Uterus (tissue), 4 donors: Measurements from ENCODE around the gene LIMS2. TPM values are rescaled to one million over a fixed set of nuclear protein-coding genes. Genes with fewer than 3 reads are reported as not detected.

ENCODE experiments used
- DNase-seq, 2 donors: peaks; one replicate each; pipeline ENCODE4 v3.0.0-alpha.2; 2019 to 2020
- H3K27ac ChIP-seq, 2 donors: fragments of 200-600 bp; sonication (generic); 1 replicate in 1 of 2; 2 replicates in 1 of 2; pipeline ENCODE4 v1.5.1; 2016 to 2018
- H3K27me3 ChIP-seq, 2 donors: fragments of 200-600 bp; sonication (generic); one replicate each; pipeline ENCODE4 v1.5.1; 2018 to 2019; ENCODE audit warnings: control low read depth in 1 of 2
- H3K36me3 ChIP-seq, 2 donors: fragments of 200-600 bp; sonication (generic); one replicate each; pipeline ENCODE4 v1.5.1; 2019; ENCODE audit warnings: control low read depth in 1 of 2
- H3K4me1 ChIP-seq, 2 donors: fragments of 200-600 bp; sonication (generic); one replicate each; pipeline ENCODE4 v1.5.1; 2018 to 2019; ENCODE audit warnings: control low read depth in 1 of 2
- H3K4me3 ChIP-seq, 2 donors: fragments of 200-600 bp; sonication (generic); 1 replicate in 1 of 2; 2 replicates in 1 of 2; pipeline ENCODE4 v1.5.1; 2018 to 2019; ENCODE audit warnings: mild to moderate bottlenecking in 1 of 2
- H3K9me3 ChIP-seq, 2 donors: fragments of 200-600 bp; sonication (generic); one replicate each; pipeline ENCODE4 v1.5.1; 2019; ENCODE audit warnings: control low read depth in 1 of 2
- POLR2A ChIP-seq, 2 donors: fragments of 450-650 bp; IDR thresholded peaks; one replicate each; pipeline ENCODE4 v1.6.1; 2016; ENCODE audit warnings: antibody characterized with exemption in 2 of 2, mild to moderate bottlenecking in 1 of 2, moderate library complexity in 1 of 2
- intact Hi-C: fragments of 100-400 bp; cut with DNase I; formaldehyde crosslinking; loops from one replicate; pipeline ENCODE4 v1.15.1; 2023; ENCODE audit warnings: low total_unique reads
- total RNA-seq, 4 donors: library from RNA; depleted of rRNA in 3 of 4; stranded (reverse); fragments of >200 nt in 3 of 4; gene quantifications; one replicate each; pipeline versions ENCODE4 v1.1.0 to v1.2.4, GENCODE V29; 2014 to 2023
- TF ChIP-seq, protein P1 (sequence below), 4 experiments: fragments of 200-600 bp in 2 of 4; fragments of 450-650 bp in 2 of 4; sonication (generic) in 2 of 4; IDR thresholded peaks; one replicate each; pipeline ENCODE4 v1.5.1; 2016 to 2019; ENCODE audit warnings: antibody characterized with exemption in 4 of 4, mild to moderate bottlenecking in 2 of 4, moderate library complexity in 1 of 4
- donor health status: DM: yes; HTN: yes; CAD: no.

Gene LIMS2
- total RNA-seq, 4 donors from 2014 or later: 15.8 to 298 (median 66.2) TPM

DNA sequence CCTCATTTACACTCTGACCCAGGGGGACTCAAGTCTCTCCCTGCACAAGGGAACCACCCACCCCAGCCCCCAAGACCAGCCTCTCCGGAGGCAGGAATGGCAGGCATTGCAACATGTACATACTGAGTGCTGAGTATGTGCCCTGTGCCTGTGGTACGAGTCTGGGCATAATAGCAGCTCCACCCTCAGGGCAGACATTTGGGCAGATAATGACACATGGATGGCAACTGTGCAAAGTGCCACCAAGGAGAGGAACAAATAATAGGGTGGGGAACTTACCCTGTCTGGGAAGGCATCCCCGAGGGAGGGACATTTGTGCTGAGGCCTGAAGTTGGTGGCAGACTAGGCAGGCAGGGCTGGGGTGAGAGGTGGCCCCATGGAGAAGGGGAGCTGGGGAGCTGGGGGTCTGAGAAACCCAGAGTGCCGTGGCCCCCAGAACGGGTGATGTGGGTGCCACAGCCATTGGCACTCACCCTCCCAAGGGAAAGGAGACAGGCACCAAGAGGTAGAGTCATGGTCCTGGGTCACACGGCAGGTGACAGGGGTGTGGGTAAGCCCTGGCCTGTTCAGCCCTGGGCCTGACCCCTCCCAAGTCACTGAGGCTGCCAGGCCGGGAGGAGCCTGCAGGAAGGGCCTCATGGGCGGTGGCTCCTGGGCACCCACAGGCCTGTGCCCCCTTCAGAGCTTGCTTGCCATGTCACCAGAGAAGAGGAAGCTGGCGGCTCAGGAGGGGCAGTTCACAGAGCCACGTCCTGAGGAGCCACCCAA lies 45.0 kb downstream of the LIMS2 start:
- no peaks in the 10 kb centered on the region for H3K36me3 ChIP-seq
- H3K27me3 ChIP-seq: no peaks in the 10 kb centered on the region
- H3K4me1 ChIP-seq: no peaks in the 10 kb centered on the region
- DNase-seq: peak in 1 of 2 donors; percentile 28
- TF ChIP-seq, protein P1, sequence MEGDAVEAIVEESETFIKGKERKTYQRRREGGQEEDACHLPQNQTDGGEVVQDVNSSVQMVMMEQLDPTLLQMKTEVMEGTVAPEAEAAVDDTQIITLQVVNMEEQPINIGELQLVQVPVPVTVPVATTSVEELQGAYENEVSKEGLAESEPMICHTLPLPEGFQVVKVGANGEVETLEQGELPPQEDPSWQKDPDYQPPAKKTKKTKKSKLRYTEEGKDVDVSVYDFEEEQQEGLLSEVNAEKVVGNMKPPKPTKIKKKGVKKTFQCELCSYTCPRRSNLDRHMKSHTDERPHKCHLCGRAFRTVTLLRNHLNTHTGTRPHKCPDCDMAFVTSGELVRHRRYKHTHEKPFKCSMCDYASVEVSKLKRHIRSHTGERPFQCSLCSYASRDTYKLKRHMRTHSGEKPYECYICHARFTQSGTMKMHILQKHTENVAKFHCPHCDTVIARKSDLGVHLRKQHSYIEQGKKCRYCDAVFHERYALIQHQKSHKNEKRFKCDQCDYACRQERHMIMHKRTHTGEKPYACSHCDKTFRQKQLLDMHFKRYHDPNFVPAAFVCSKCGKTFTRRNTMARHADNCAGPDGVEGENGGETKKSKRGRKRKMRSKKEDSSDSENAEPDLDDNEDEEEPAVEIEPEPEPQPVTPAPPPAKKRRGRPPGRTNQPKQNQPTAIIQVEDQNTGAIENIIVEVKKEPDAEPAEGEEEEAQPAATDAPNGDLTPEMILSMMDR (IDR thresholded peaks at IDR 0.05): no peak
- no peak for TF ChIP-seq POLR2A (IDR thresholded peaks at IDR 0.05)
- no peaks in the 10 kb centered on the region for H3K9me3 ChIP-seq
- intact Hi-C loops: no loop called here
- H3K27ac ChIP-seq: no peak overlapping the region
- H3K4me3 ChIP-seq: no peak overlapping the region

DNA sequence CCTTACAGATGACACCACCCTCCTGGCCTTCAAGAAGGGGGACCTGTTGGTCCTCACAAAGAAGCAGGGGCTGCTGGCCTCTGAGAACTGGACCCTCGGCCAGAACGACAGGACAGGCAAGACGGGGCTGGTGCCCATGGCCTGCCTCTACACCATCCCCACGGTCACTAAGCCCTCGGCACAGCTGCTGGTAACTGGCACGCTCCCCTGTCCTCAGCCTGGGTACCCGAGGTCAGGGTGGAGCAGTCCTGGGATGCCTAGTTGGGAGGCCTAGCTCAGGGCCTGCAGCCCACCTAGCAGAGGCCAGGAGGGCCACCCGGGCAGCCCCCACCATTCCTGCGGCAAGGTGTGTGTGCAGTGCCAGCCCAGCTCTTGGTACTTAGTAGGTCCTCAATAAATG lies 45.7 kb downstream of the LIMS2 start:
- Histone ChIP-seq H3K36me3 (no peaks in the 10 kb centered on the region), H3K9me3 (no peaks in the 10 kb centered on the region), H3K4me3 (no peak overlapping the region), H3K4me1 (no peaks in the 10 kb centered on the region), H3K27ac (no peak overlapping the region), H3K27me3 (no peaks in the 10 kb centered on the region)
- intact Hi-C loops: no loop called here
- DNase-seq: no peak
- TF ChIP-seq POLR2A (IDR thresholded peaks at IDR 0.05): no peak
- TF ChIP-seq, protein P1 (IDR thresholded peaks at IDR 0.05): no peak

DNA sequence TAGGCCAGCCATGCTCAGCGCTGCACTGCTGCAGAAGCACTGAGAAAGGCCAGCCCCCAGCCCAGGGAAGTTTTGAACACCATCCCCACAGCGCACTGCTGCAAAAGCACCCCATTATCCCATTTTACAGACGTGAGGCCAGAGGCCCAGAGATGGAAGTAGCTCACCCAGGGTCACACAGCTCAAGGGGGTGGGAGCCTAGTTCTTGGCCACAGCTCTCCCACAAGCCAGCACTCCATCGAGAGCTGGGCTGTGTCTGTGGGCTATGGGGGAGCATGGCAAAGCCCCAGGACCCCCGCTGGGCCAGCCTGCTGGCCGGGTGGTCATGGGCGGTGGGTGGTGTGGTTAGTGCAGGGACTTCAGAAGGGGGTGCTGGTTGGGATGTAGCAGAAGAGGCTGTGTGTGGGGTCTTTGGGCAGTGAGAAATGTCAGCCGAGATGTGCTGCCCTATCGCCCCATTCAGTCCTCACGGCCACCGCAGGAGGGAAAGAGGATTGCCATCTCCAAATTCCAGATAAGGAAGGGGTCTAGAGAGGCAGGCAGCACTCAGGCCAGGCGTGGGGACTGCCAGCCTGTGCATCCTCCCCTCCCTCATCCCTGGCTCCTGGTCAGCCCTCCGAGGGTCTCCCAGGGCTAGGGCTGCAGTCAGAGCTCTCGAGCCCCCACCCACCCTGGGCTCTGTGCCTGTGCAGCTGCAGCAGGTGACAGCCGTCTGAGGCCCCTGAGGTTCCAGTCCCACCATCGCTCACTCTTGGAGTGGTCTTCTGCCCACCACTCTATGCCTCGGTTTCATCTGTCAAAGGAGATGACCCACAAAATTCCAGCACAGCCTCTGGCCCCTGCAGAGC lies 46.3 kb downstream of the LIMS2 start:
- TF ChIP-seq, protein P1 (IDR thresholded peaks at IDR 0.05): no peak
- TF ChIP-seq POLR2A (IDR thresholded peaks at IDR 0.05): no peak
- H3K4me3 ChIP-seq: no peak overlapping the region
- no peak for DNase-seq
- H3K4me1 ChIP-seq: no peaks in the 10 kb centered on the region
- H3K27ac ChIP-seq: no peak overlapping the region
- no peaks in the 10 kb centered on the region for H3K9me3 ChIP-seq
- intact Hi-C loops: no loop called here
- no peaks in the 10 kb centered on the region for H3K27me3 ChIP-seq
- no peaks in the 10 kb centered on the region for H3K36me3 ChIP-seq

DNA sequence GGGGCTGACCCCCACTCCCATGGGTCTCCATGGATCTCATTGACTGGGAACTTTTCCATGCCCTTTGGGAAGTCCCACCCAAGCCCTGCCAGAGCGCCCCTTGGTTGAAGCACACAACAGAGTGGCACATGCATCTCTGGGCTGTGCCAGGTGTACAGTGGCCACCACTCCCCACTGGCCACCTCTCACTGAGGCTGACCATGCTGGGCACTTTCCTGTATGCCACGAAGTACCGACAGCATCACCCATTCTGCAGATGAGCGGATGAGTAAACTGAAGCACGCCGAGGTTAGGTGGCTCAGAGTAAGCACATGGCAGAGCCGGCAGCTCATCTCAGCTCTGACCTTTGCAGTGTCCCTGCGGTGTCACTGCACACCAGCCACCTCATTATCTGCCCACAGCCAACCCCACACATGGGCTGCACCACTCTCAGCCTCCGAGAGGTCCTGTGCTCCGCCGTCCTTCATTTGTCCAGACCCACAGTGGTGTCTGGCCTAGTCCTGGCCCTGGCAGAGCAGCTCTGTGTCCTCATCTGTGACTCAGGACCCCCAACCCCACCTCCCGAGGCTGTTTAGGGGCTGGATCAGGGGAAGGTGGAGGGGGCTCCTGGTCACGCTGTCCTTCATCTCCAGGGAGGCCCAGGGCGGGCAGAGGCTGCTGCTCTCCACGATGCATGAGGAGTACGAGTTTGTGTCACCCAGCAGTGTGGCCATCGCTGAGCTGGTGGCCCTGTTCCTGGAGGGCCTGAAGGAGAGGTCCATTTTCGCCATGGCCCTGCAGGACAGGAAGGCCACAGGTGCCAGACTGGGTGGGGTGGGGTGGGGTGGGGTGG lies 47.4 kb downstream of the LIMS2 start:
- no peaks in the 10 kb centered on the region for H3K4me1 ChIP-seq
- intact Hi-C loops: no loop called here
- no peak overlapping the region for H3K4me3 ChIP-seq
- no peaks in the 10 kb centered on the region for H3K9me3 ChIP-seq
- no peak overlapping the region for H3K27ac ChIP-seq
- DNase-seq: peak in 1 of 2 donors; percentile 11
- no peak for TF ChIP-seq POLR2A (IDR thresholded peaks at IDR 0.05)
- TF ChIP-seq, protein P1 (IDR thresholded peaks at IDR 0.05): no peak
- no peaks in the 10 kb centered on the region for H3K27me3 ChIP-seq
- no peaks in the 10 kb centered on the region for H3K36me3 ChIP-seq
